ENCODE results near the gene TRMT6. TPM values are rescaled to one million over a fixed set of nuclear protein-coding genes. Genes with fewer than 3 reads are reported as not detected.

The TRMT6 gene
- total RNA-seq, 2 donors from 2014 or later = 16.9 to 19.1 TPM

- Histone ChIP-seq H3K27me3 (ENCODE audit: control insufficient read depth, insufficient read depth, low read length, poor library complexity, severe bottlenecking) (no peaks in the 10 kb centered on the region), H3K27ac (ENCODE audit: low read depth, low read length) (no peak overlapping the region), H3K4me1 (ENCODE audit: control insufficient read depth, insufficient read depth, low read length) (no peaks in the 10 kb centered on the region), H3K9me3 (ENCODE audit: control insufficient read depth, low read length) (no peaks in the 10 kb centered on the region), H3K9ac (ENCODE audit: extremely low read depth, low read length, poor library complexity, severe bottlenecking) (no peak overlapping the region), H3K36me3 (ENCODE audit: control insufficient read depth, insufficient read depth, low read length) (no peaks in the 10 kb centered on the region), H3K4me3 (ENCODE audit: low read length) (no peak overlapping the region)
- Mint-ChIP-seq H3K9me3 (no peaks in the 10 kb centered on the region), H3K27me3 (ENCODE audit: insufficient read depth) (peaks cover 7% of the 10 kb centered on the region), H3K4me3 (no peak overlapping the region), H3K36me3 (ENCODE audit: low read depth) (no peaks in the 10 kb centered on the region), H3K4me1 (no peaks in the 10 kb centered on the region), H3K27ac (no peak overlapping the region)
- WGBS, 2 experiments (ENCODE audit: insufficient coverage in 1 of 2, insufficient read length in 1 of 2) = 89 to 95% methylated on average over 2 of the region's 3 CpGs
- TF ChIP-seq CTCF (conservative IDR thresholded peaks at IDR 0.05) = no peak
- no peak for DNase-seq
These were observed 57.3 kb downstream of the TRMT6 start for GRCh38 chr20:5893052-5893451.

GRCh38 chr20:5890773-5891441 is 59.4 kb downstream of the TRMT6 start:
- Histone ChIP-seq H3K4me3 (ENCODE audit: low read length) (no peak overlapping the region), H3K9ac (ENCODE audit: extremely low read depth, low read length, poor library complexity, severe bottlenecking) (no peak overlapping the region), H3K27me3 (ENCODE audit: control insufficient read depth, insufficient read depth, low read length, poor library complexity, severe bottlenecking) (no peaks in the 10 kb centered on the region), H3K9me3 (ENCODE audit: control insufficient read depth, low read length) (no peaks in the 10 kb centered on the region), H3K4me1 (ENCODE audit: control insufficient read depth, insufficient read depth, low read length) (no peaks in the 10 kb centered on the region), H3K27ac (ENCODE audit: low read depth, low read length) (no peak overlapping the region), H3K36me3 (ENCODE audit: control insufficient read depth, insufficient read depth, low read length) (no peaks in the 10 kb centered on the region)
- Mint-ChIP-seq H3K4me1 (no peaks in the 10 kb centered on the region), H3K9me3 (no peaks in the 10 kb centered on the region), H3K4me3 (no peak overlapping the region), H3K27me3 (ENCODE audit: insufficient read depth) (peaks cover 2% of the 10 kb centered on the region), H3K27ac (no peak overlapping the region), H3K36me3 (ENCODE audit: low read depth) (no peaks in the 10 kb centered on the region)
- 92 to 94% methylated on average over 9 to 10 of the region's 10 CpGs for WGBS, 2 experiments (ENCODE audit: insufficient coverage in 1 of 2, insufficient read length in 1 of 2)
- no peak for DNase-seq
- TF ChIP-seq CTCF (conservative IDR thresholded peaks at IDR 0.05) = no peak

- Histone ChIP-seq H3K36me3 (ENCODE audit: control insufficient read depth, insufficient read depth, low read length) (no peaks in the 10 kb centered on the region), H3K9me3 (ENCODE audit: control insufficient read depth, low read length) (no peaks in the 10 kb centered on the region), H3K27ac (ENCODE audit: low read depth, low read length) (no peak overlapping the region), H3K4me3 (ENCODE audit: low read length) (no peak overlapping the region), H3K9ac (ENCODE audit: extremely low read depth, low read length, poor library complexity, severe bottlenecking) (no peak overlapping the region), H3K4me1 (ENCODE audit: control insufficient read depth, insufficient read depth, low read length) (no peaks in the 10 kb centered on the region), H3K27me3 (ENCODE audit: control insufficient read depth, insufficient read depth, low read length, poor library complexity, severe bottlenecking) (no peaks in the 10 kb centered on the region)
- Mint-ChIP-seq H3K4me3 (no peak overlapping the region), H3K9me3 (no peaks in the 10 kb centered on the region), H3K4me1 (no peaks in the 10 kb centered on the region), H3K36me3 (ENCODE audit: low read depth) (no peaks in the 10 kb centered on the region), H3K27ac (no peak overlapping the region), H3K27me3 (ENCODE audit: insufficient read depth) (no peaks in the 10 kb centered on the region)
- no peak for TF ChIP-seq CTCF (conservative IDR thresholded peaks at IDR 0.05)
- 84% methylated on average over 1 of the region's 1 CpG; no CpG with 5 or more reads in 1 of the 2 experiments for WGBS, 2 experiments (ENCODE audit: insufficient coverage in 1 of 2, insufficient read length in 1 of 2)
- DNase-seq = no peak
These were observed 62.3 kb downstream of the TRMT6 start for GRCh38 chr20:5888041-5888440.
